IgD-negative memory B cell (primary cell): ENCODE results near the gene ANXA8. TPM values are rescaled to one million over a fixed set of nuclear protein-coding genes. Genes with fewer than 3 reads are reported as not detected.
"Not testable (repeated sequence)": the region's sequence is repeated elsewhere in the genome, so short reads cannot be mapped to it uniquely, and the experiment has no call there.

Source experiments
- H3K27ac Mint-ChIP-seq, 3 donors: one replicate each; pipeline ENCODE4 v1.8.0; 2020 to 2022; ENCODE audit warnings: mild to moderate bottlenecking in 3 of 3, mixed read lengths in 3 of 3, moderate library complexity in 1 of 3
- H3K27me3 Mint-ChIP-seq: one replicate; pipeline ENCODE4 v1.8.0; 2021; ENCODE audit warnings: mixed read lengths
- H3K36me3 Mint-ChIP-seq: one replicate; pipeline ENCODE4 v1.8.0; 2020; ENCODE audit warnings: mild to moderate bottlenecking, mixed read lengths
- H3K4me1 Mint-ChIP-seq, 3 donors: one replicate each; pipeline ENCODE4 v1.8.0; 2020 to 2022; ENCODE audit warnings: mixed read lengths in 3 of 3, mild to moderate bottlenecking in 1 of 3
- H3K4me3 Mint-ChIP-seq, 4 donors: one replicate each; pipeline ENCODE4 v1.8.0; 2020 to 2022; ENCODE audit warnings: mild to moderate bottlenecking in 4 of 4, mixed read lengths in 4 of 4, moderate library complexity in 3 of 4
- H3K9me3 Mint-ChIP-seq, 3 donors: one replicate each; pipeline ENCODE4 v1.8.0; 2020 to 2021; ENCODE audit warnings: mixed read lengths in 3 of 3, mild to moderate bottlenecking in 1 of 3
- polyA plus RNA-seq: library from polyadenylated mRNA; unstranded; fragments of 300-500 nt; fragmentation: Illumina TruSeq; gene quantifications from one replicate; pipeline ENCODE4 v1.2.3, GENCODE V29; 2021

ANXA8 gene
- not detected for polyA plus RNA-seq

DNA sequence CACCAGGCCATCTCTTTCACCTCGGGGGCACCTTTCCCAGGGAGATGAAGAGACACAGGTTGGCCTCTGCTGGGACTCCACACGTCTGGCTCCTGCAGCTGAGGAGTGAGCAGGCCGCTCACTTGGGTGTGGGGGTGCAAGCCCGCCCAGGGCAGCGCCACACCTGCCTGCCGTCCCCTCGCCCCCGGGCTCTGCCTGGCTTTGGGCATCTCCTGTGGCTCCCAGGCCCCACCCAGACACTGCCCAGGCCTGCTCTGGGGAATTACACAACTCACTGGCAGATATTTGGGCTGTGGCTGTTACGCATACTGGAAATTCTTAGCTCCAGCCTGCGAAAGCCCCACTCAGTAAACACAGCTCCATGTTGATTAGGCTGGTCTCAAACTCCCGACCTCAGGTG lies at the start of gene ANXA8:
Gene ANXA8 (minus strand): TSS at position 193 of the 400 bp plus-strand sequence. CDS start 182 bp downstream, at position 11.
- not testable (repeated sequence) for H3K27ac Mint-ChIP-seq, H3K4me3 Mint-ChIP-seq, H3K27me3 Mint-ChIP-seq, H3K36me3 Mint-ChIP-seq, H3K9me3 Mint-ChIP-seq, H3K4me1 Mint-ChIP-seq

DNA sequence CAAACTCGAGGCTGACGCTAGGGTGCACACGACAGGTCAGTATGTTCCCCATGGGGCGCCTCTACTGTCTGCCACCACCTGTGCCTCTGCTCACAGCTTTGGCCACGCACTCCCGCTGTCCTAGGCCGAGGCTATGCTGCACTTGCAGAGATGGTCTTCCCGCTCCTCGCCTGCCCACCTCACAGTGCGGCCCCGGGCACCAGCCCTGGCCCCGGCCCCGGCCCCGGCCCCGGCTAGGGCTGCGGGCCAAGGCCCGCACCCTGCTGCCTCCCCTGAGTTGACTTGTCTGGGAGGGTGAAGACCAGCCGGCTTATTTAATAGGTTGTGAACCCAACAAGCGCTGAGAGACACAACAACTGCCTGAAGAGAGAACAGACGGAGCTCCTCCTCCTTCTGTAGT lies 39.6 kb upstream of the ANXA8 start, which contains the start of gene AGAP9:
Gene AGAP9 (minus strand): TSS at position 164 of the 400 bp plus-strand sequence. CDS start 112 bp downstream, at position 52.
- H3K27ac Mint-ChIP-seq, H3K4me1 Mint-ChIP-seq, H3K4me3 Mint-ChIP-seq, H3K27me3 Mint-ChIP-seq, H3K36me3 Mint-ChIP-seq, H3K9me3 Mint-ChIP-seq: not testable (repeated sequence)

DNA sequence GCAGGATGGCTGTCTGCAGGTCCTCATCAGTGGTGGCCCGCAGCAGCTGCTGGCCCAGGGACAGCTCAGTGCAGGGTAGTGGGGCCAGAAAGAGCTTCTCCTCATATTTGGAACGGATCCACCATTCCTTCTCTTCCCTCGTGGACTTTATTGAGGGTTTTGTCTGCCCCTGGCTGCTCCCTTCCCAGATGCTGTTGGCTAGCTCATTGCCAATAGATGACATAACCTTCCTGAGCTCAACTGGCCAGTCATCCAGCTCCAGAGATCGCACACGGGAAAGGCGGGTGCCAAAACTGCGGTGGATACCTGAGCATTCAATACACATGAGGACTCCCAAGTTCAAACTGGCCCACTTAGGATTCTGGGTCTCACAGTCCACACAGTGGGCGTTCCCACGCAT lies 18.4 kb upstream of the ANXA8 start:
- H3K9me3 Mint-ChIP-seq, H3K36me3 Mint-ChIP-seq, H3K27ac Mint-ChIP-seq, H3K4me3 Mint-ChIP-seq, H3K27me3 Mint-ChIP-seq, H3K4me1 Mint-ChIP-seq: not testable (repeated sequence)

DNA sequence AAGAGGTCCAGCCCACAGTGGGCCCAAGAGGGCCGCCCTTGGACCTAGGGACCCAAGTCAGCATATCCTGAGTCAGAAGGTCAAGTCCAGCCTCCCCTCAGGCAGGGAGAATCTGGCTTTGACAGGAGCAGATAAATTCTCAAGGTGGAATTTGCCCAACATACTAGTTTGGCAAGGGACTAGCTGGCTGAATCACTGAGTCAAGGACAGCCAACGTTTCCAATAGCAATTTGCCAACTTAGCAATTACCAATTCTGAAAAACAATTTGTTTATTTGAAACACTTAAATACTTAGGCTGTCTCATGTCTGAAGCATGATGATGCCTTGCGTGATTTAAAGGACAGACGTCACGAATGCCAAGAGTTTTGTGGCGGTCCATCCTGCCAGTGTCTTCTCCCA lies 10.3 kb upstream of the ANXA8 start:
- not testable (repeated sequence) for H3K27me3 Mint-ChIP-seq, H3K27ac Mint-ChIP-seq, H3K4me3 Mint-ChIP-seq, H3K4me1 Mint-ChIP-seq, H3K36me3 Mint-ChIP-seq, H3K9me3 Mint-ChIP-seq

GRCh38 chr10:47491600-47491999 lies 7.7 kb upstream of the ANXA8 start, which contains the start of gene FAM25G:
TSS of gene FAM25G (minus strand) at chr10:47491700. CDS start at chr10:47491674, 26 bp downstream.
- H3K36me3 Mint-ChIP-seq, H3K4me3 Mint-ChIP-seq, H3K4me1 Mint-ChIP-seq, H3K9me3 Mint-ChIP-seq, H3K27ac Mint-ChIP-seq, H3K27me3 Mint-ChIP-seq: not testable (repeated sequence)

- H3K4me1 Mint-ChIP-seq, H3K4me3 Mint-ChIP-seq, H3K36me3 Mint-ChIP-seq, H3K27ac Mint-ChIP-seq, H3K27me3 Mint-ChIP-seq, H3K9me3 Mint-ChIP-seq: not testable (repeated sequence)
These were observed 5.7 kb upstream of the ANXA8 start for GRCh38 chr10:47489630-47490029.

DNA sequence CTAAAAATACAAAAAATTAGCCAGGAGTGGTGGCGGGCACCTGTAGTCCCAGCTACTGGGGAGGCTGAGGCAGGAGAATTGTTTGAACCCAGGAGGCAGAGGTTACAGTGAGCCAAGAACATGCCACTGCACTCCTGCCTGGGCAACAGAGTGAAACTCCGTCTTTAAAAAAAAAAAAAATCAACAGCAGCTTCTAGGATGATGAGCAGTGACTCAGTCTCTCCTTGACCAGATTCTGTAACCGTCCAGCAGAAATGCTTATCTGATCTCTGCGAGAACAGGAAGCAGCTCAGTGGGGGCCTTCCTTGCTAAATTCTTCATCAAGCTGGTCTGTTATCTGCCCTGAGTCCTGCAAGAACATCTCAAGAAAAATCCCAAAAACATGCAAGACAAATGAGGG lies 2.0 kb upstream of the ANXA8 start:
- H3K4me3 Mint-ChIP-seq, H3K27ac Mint-ChIP-seq, H3K36me3 Mint-ChIP-seq, H3K9me3 Mint-ChIP-seq, H3K27me3 Mint-ChIP-seq, H3K4me1 Mint-ChIP-seq: not testable (repeated sequence)

DNA sequence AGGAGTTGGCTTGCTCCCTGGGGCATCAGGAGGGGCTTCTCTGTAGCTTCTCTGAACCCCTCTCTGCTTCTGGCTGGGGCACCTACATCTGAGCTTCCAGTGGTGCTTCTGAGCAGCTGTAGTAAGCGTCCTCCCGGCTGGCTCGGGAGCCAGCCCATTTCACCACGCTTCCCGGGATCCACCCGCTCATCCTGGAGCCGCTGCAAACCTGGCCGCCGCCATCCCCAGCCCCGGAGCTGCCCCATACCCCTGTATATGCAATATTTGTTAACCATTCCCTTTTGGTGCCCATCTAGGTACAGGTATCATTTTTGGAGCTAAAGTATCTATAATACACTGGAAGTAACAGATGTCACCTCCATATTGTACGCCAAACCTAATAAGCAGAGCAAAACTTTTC lies 871 bp upstream of the ANXA8 start:
- H3K4me1 Mint-ChIP-seq, H3K9me3 Mint-ChIP-seq, H3K27me3 Mint-ChIP-seq, H3K4me3 Mint-ChIP-seq, H3K36me3 Mint-ChIP-seq, H3K27ac Mint-ChIP-seq: not testable (repeated sequence)

- not testable (repeated sequence) for H3K4me3 Mint-ChIP-seq, H3K9me3 Mint-ChIP-seq
These were observed 1.5 kb downstream of the ANXA8 start for GRCh38 chr10:47482367-47482766.

DNA sequence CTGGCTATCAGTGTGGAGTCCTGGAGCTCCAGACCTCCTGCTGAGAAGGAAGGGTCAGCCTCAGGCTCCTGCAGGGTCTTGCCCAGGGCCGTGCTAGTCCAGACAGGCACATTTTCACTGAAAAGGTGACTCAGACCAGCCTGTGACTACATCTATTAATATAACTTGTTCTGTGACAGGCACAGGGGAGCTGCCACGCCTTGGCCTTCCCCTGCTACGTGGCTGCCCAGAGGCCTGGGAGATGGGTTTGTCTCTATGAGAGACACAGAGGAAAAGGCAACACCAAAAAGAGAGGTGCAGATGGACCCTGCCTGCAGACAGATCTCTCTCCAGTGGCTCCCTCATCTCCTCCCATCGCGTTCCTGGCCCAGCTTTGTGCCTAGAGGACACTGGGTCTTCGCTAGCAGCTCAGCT lies 2.1 kb downstream of the ANXA8 start:
- H3K27me3 Mint-ChIP-seq, H3K27ac Mint-ChIP-seq, H3K4me3 Mint-ChIP-seq, H3K36me3 Mint-ChIP-seq, H3K4me1 Mint-ChIP-seq, H3K9me3 Mint-ChIP-seq: not testable (repeated sequence)

More at GRCh38 chr10:47482367-47482766, 1.5 kb downstream of the ANXA8 start:
- H3K4me1 Mint-ChIP-seq, H3K27me3 Mint-ChIP-seq, H3K36me3 Mint-ChIP-seq, H3K27ac Mint-ChIP-seq: not testable (repeated sequence)

DNA sequence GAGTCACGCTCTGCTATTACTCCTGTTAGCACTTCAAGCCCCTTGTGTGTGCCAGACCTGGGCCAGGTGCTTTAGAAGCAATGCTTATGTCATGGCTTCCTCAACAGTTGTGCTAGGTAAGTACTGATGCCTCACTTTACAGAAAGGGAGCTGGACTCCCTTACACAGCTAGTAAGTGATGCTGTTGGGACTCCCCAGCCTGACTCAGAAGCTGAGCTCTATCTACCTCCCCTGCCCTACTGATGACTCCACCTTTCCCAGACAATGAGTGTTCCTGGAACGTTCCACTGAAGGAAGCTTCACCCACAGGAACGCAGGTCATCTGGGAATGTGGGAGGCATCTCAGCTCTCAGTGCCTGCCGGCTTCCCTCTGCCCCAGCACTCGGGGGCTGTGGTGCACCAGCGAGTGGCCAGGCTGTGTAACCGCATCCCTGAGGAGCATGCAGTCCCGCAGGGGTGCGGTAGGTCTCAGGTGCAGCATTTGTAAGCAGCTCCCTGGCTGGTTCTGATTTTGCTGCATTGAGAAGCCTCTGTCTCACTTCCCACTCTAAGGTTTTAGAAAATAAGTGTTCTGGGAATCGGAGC lies 2.6 kb downstream of the ANXA8 start:
- not testable (repeated sequence) for H3K4me3 Mint-ChIP-seq, H3K9me3 Mint-ChIP-seq, H3K4me1 Mint-ChIP-seq, H3K27me3 Mint-ChIP-seq, H3K36me3 Mint-ChIP-seq, H3K27ac Mint-ChIP-seq

- not testable (repeated sequence) for H3K27ac Mint-ChIP-seq, H3K4me3 Mint-ChIP-seq, H3K27me3 Mint-ChIP-seq, H3K4me1 Mint-ChIP-seq, H3K9me3 Mint-ChIP-seq, H3K36me3 Mint-ChIP-seq
These were observed 3.8 kb downstream of the ANXA8 start for GRCh38 chr10:47480133-47480532.

DNA sequence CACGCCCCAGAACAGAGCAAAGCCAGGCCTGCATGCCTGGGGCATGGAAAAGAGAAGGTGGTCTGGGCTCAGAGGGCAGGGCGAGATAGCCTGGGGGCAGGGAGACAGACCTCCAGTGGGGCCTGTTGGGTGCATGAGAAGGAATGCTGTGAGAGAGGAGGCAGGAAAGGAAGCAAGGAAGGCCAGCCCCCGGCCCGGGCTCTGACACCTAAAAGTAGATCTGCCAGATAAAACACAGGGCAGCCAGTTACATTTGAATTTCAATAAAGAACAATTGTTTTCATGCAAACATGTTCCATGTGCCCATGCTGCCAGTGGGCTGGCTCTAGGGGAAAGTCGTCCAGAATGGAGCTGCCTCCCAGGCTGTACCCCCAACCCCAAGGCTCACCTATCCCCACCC lies 5.8 kb downstream of the ANXA8 start:
- not testable (repeated sequence) for H3K4me1 Mint-ChIP-seq, H3K9me3 Mint-ChIP-seq, H3K27me3 Mint-ChIP-seq, H3K27ac Mint-ChIP-seq, H3K36me3 Mint-ChIP-seq, H3K4me3 Mint-ChIP-seq

GRCh38 chr10:47477078-47477477 lies 6.8 kb downstream of the ANXA8 start:
- H3K4me3 Mint-ChIP-seq, H3K4me1 Mint-ChIP-seq, H3K9me3 Mint-ChIP-seq, H3K27ac Mint-ChIP-seq, H3K27me3 Mint-ChIP-seq, H3K36me3 Mint-ChIP-seq: not testable (repeated sequence)

DNA sequence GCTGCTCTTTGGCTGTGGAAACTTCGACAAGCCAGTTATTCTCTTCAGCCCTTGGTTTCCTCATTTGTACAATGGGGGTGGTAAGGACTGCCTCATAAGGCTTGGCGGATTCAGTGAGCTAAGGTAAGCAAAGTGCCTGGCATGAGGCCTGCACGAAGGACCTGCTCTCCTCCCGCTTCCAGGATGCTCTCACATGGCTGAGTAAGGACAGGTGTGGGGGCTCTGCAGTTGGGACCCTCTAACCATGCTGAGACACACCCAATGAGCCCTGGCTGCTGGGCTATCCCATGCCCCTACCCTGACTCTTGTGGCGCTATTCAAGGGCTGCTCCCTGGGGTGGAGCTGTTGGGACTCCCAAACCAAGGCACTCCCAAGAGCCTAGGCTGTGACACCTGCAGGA lies 8.8 kb downstream of the ANXA8 start:
- H3K27ac Mint-ChIP-seq, H3K27me3 Mint-ChIP-seq, H3K4me1 Mint-ChIP-seq, H3K4me3 Mint-ChIP-seq, H3K9me3 Mint-ChIP-seq, H3K36me3 Mint-ChIP-seq: not testable (repeated sequence)

DNA sequence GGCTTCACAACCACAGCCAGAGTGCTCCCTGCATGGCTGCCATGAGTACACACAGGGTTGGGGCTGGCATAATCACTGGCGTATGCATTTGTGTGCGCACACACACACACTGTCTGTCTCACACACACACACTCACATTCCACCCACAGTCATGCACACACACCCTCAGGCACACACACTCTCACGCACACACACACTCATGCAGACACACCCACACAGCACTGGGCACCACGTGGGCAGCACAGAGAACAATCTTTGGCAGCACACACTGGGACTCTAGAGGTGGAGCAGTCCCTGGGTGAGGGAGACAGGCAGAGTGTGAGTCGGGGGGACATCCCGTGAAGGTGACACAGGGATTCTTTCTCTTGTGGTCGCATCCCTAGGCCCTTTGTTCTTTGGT lies 10.4 kb downstream of the ANXA8 start:
- not testable (repeated sequence) for H3K9me3 Mint-ChIP-seq, H3K4me3 Mint-ChIP-seq, H3K27ac Mint-ChIP-seq, H3K27me3 Mint-ChIP-seq, H3K36me3 Mint-ChIP-seq, H3K4me1 Mint-ChIP-seq

- H3K4me1 Mint-ChIP-seq, H3K4me3 Mint-ChIP-seq, H3K27ac Mint-ChIP-seq, H3K9me3 Mint-ChIP-seq, H3K36me3 Mint-ChIP-seq, H3K27me3 Mint-ChIP-seq: not testable (repeated sequence)
These were observed 11.3 kb downstream of the ANXA8 start for GRCh38 chr10:47472647-47473046.
